NT2/D1 (cell line): ENCODE data around the gene NTNG1.
"Not testable (repeated sequence)": the region's sequence is repeated elsewhere in the genome, so short reads cannot be mapped to it uniquely, and the experiment has no call there.

Source experiments
- YY1 ChIP-seq: IDR thresholded peaks from 2 replicates; pipeline ENCODE4 v1.6.1; 2011; ENCODE audit not compliant: insufficient read length, insufficient read depth
- ZNF274 ChIP-seq: IDR thresholded peaks from 2 replicates; pipeline ENCODE4 v1.6.1; 2011; ENCODE audit warnings: mild to moderate bottlenecking, low read depth, low read length

DNA sequence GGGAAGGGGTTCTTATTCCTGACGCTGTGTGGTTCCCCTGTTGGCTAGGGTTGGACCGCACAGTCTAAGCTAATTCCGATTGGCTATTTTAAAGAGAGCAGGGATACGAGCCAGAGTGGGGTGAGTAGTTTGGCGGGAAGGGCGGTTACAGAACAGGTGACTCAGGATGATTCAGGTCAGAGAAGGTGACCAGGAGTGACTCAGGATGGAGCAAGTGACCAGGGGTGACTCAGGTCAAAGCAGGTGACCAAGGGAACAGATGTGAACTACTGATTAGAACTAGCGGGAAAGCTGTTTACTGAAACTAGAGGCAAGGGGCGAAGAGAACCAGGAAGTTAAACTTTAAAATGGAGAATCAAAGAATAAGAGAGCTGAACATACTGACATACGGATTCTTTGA, 24.1 kb downstream of the NTNG1 start:
- not testable (repeated sequence) for TF ChIP-seq ZNF274, YY1
